ENCODE measurements around the gene RTL1.

The RTL1 gene

GRCh38 chr14:100861188-100861936 is 42.2 kb downstream of the RTL1 start:
- no peak overlapping the region for H3K4me3 ChIP-seq
- H3K4me2 ChIP-seq: no peak overlapping the region
- no peaks in the 10 kb centered on the region for H4K20me1 ChIP-seq
- no peak for TF ChIP-seq Cebpa-rat (IDR thresholded peaks at IDR 0.05)
- peaks cover 33% of the 10 kb centered on the region for H3K4me1 ChIP-seq
- H3K9ac ChIP-seq: no peak overlapping the region
- peaks cover 6% of the 10 kb centered on the region; the same call in 1 of the 2 replicates for H3K9me3 ChIP-seq
- H3K27me3 ChIP-seq: no peaks in the 10 kb centered on the region; the same call in 1 of the 2 replicates
- no peaks in the 10 kb centered on the region for H3K36me3 ChIP-seq
- H3K27ac ChIP-seq: no peak overlapping the region

DNA sequence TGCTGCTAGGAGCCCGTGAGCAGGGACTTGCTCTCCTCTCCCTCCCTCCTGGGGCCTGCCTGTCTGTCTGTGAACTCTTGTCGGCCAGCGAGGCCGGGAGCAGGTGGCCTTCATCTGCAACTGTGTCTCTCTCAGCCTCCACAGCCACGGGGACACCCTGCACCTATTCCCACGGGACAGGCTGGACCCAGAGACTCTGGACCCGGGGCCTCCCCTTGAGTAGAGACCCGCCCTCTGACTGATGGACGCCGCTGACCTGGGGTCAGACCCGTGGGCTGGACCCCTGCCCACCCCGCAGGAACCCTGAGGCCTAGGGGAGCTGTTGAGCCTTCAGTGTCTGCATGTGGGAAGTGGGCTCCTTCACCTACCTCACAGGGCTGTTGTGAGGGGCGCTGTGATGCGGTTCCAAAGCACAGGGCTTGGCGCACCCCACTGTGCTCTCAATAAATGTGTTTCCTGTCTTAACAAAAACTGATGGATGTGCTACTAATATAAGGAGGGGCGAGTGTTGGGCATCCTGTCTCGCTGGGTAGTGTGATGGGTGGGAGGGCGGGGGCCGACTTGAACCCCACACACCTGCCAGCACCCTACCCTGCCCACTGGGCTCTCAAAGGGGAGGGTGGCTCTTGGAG is 42.9 kb downstream of the RTL1 start:
- Histone ChIP-seq H3K27me3 (no peaks in the 10 kb centered on the region; the same call in 1 of the 2 replicates), H3K36me3 (no peaks in the 10 kb centered on the region), H3K9me3 (peaks cover 6% of the 10 kb centered on the region; the same call in 1 of the 2 replicates), H4K20me1 (no peaks in the 10 kb centered on the region), H3K4me3 (no peak overlapping the region), H3K4me2 (no peak overlapping the region), H3K27ac (no peak overlapping the region), H3K9ac (no peak overlapping the region), H3K4me1 (peaks cover 38% of the 10 kb centered on the region)
- TF ChIP-seq Cebpa-rat (IDR thresholded peaks at IDR 0.05): no peak

DNA sequence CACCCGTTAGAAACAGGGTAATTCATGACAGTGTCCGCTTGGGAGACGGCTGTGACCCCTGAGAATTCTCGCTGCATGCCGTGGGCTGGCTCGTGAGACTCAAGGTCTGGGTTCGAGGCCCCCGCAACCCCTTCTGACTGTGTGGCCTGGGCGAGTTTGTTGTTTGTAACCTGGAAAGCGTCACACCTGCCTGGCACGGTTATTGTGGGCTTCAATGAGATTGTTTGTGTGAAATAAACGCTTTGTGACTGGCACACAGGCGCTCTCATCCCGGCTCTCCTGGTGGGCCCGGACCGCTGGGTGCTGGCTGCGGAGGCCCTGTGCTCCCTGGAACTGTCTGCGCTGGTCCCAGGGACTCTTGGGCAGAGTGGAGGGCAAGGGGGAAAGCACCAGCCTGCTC is 43.7 kb downstream of the RTL1 start:
- no peak overlapping the region for H3K4me3 ChIP-seq
- no peaks in the 10 kb centered on the region for H4K20me1 ChIP-seq
- TF ChIP-seq Cebpa-rat (IDR thresholded peaks at IDR 0.05): no peak
- H3K36me3 ChIP-seq: no peaks in the 10 kb centered on the region
- H3K4me2 ChIP-seq: no peak overlapping the region
- no peak overlapping the region for H3K9ac ChIP-seq
- H3K27ac ChIP-seq: no peak overlapping the region
- H3K9me3 ChIP-seq: peaks cover 6% of the 10 kb centered on the region; the same call in 1 of the 2 replicates
- H3K27me3 ChIP-seq: no peaks in the 10 kb centered on the region; the same call in 1 of the 2 replicates
- peaks cover 38% of the 10 kb centered on the region for H3K4me1 ChIP-seq

DNA sequence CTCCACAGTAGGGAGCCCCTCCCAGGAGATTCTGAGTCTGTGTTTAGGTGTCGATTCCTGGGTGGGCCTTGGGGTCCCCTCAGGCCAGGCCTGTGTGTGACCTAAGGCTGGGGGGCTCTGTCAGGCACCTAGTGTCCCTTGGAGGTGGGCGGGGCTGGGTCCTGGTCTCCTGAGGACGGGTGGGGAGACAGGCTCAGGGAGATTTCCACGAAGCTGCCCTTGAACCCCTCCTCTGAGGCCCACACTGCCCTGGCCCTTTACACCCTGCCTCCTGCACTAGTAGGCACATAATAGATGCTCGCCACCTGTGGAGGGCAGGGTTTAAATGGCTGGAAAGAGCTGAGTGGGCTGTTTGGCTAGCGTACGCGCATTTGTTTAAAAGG is 44.7 kb downstream of the RTL1 start:
- no peak overlapping the region for H3K4me3 ChIP-seq
- peaks cover 38% of the 10 kb centered on the region for H3K4me1 ChIP-seq
- H3K27me3 ChIP-seq: no peaks in the 10 kb centered on the region; the same call in 1 of the 2 replicates
- no peaks in the 10 kb centered on the region for H3K36me3 ChIP-seq
- H4K20me1 ChIP-seq: no peaks in the 10 kb centered on the region
- peaks cover 6% of the 10 kb centered on the region; the same call in 1 of the 2 replicates for H3K9me3 ChIP-seq
- H3K4me2 ChIP-seq: peak overlapping the region; percentile 66; the same call in 1 of the 2 replicates
- TF ChIP-seq Cebpa-rat (IDR thresholded peaks at IDR 0.05): no peak
- H3K27ac ChIP-seq: no peak overlapping the region
- H3K9ac ChIP-seq: no peak overlapping the region

DNA sequence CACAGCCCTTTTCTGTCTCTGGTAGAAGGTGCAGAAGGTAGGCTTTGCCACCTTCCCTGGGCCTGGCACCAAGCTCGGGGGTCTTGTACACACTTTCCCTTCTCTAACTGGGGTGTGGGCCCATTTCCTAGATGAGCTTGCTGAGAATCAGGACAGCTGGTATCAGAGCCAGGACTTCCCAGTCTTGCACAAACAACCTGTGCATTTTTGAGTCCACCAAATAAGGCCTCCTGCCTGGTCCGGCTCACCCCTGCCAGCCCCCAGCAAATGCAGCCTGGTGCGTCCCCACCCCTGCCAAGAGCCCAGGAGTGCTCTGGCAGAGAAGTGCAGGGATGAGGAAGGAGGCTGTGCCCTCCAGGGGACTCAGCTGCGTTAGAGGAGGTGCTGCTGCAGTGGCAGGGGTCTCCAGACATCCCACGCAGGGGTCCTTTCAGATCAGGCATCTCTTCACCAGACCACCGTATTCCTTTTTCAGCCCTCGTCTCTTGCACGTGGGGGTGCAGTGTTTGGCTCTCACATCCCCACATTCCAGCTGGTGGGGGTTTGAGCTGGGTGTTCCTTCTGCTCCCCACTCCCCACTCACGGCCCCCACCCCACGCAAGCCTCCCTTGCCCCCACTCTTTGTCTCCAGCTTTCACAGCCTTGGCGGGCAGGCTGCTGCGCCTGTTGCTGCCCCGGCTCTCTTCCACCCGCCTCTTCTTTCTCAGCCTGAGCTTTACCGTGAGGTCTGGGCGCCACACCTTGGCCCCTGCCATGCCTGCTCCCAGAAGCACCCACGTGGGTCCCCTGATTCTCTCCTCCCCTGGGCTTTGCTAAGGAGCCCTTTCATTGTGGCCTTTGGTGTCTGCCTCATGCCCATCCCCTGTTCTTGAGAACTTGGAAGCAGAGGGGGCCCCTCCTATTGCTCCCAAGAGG is 45.3 kb downstream of the RTL1 start:
- Histone ChIP-seq H3K36me3 (no peaks in the 10 kb centered on the region), H4K20me1 (no peaks in the 10 kb centered on the region), H3K4me1 (peaks cover 38% of the 10 kb centered on the region)

GRCh38 chr14:100857233-100857922 is 46.1 kb downstream of the RTL1 start:
- H3K9me3 ChIP-seq: no peaks in the 10 kb centered on the region
- no peak overlapping the region for H3K27ac ChIP-seq
- peak overlapping the region; percentile 66 for H3K4me2 ChIP-seq
- H3K4me1 ChIP-seq: peaks cover 38% of the 10 kb centered on the region
- H3K4me3 ChIP-seq: no peak overlapping the region
- H3K27me3 ChIP-seq: no peaks in the 10 kb centered on the region; the same call in 1 of the 2 replicates
- H3K9ac ChIP-seq: peak overlapping the region; percentile 6; the same call in 1 of the 2 replicates
- no peak for TF ChIP-seq Cebpa-rat (IDR thresholded peaks at IDR 0.05)
- no peaks in the 10 kb centered on the region for H4K20me1 ChIP-seq
- no peaks in the 10 kb centered on the region for H3K36me3 ChIP-seq

More for the DNA sequence above, 45.3 kb downstream of the RTL1 start:
- Histone ChIP-seq H3K9me3 (peaks cover 3% of the 10 kb centered on the region; the same call in 1 of the 2 replicates), H3K27ac (no peak overlapping the region), H3K9ac (peak overlapping the region; percentile 6; the same call in 1 of the 2 replicates), H3K27me3 (no peaks in the 10 kb centered on the region; the same call in 1 of the 2 replicates), H3K4me3 (no peak overlapping the region), H3K4me2 (peak overlapping the region; percentile 66)
- no peak for TF ChIP-seq Cebpa-rat (IDR thresholded peaks at IDR 0.05)

- TF ChIP-seq Cebpa-rat (IDR thresholded peaks at IDR 0.05): no peak
- Histone ChIP-seq H3K27ac (no peak overlapping the region), H3K4me2 (peak overlapping the region; percentile 66), H3K4me3 (no peak overlapping the region), H3K4me1 (peaks cover 34% of the 10 kb centered on the region), H3K36me3 (no peaks in the 10 kb centered on the region), H3K27me3 (no peaks in the 10 kb centered on the region; the same call in 1 of the 2 replicates), H3K9ac (no peak overlapping the region), H4K20me1 (no peaks in the 10 kb centered on the region), H3K9me3 (no peaks in the 10 kb centered on the region)
Measured at GRCh38 chr14:100856056-100856950, 47.2 kb downstream of the RTL1 start.

GRCh38 chr14:100855256-100855930 is 48.1 kb downstream of the RTL1 start:
- Histone ChIP-seq H3K27me3 (no peaks in the 10 kb centered on the region; the same call in 1 of the 2 replicates), H3K36me3 (no peaks in the 10 kb centered on the region), H3K27ac (no peak overlapping the region), H3K9me3 (no peaks in the 10 kb centered on the region), H3K4me1 (peaks cover 36% of the 10 kb centered on the region), H4K20me1 (no peaks in the 10 kb centered on the region), H3K4me2 (no peak overlapping the region), H3K4me3 (no peak overlapping the region), H3K9ac (no peak overlapping the region)
- no peak for TF ChIP-seq Cebpa-rat (IDR thresholded peaks at IDR 0.05)
